ENCODE data around the gene RNF41.

DNA sequence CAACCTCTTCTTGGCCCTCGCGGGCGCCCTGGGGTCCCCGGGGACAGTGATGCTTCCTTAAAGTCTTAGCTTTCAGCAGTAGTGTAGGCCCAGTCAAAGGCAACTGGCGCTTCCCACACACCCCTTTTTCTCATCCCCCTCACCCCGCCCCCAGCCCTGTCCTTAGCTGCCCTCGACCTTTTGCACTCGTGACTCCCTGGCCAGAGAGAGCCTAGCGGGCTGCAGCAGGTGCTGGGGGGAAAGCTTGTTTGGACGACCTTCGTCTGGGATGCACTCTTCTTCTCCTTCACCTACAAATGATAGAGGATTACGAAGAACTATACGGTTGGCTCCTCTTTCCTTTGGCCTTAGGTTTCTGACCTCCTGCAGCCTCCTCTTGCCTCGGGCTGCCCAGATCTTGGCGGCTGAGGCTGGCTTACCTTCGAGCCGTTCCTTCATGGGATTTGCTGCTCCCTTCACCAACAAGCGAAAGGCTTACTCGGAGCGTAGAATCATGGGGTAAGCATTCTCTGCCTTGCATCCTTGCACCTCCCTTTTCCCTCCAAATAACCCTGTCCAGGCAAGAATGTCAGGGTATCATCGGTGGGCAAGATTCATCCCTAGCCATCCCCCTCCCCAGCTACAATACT lies 45.8 kb upstream of the RNF41 start:
- TF ChIP-seq, protein P1, sequence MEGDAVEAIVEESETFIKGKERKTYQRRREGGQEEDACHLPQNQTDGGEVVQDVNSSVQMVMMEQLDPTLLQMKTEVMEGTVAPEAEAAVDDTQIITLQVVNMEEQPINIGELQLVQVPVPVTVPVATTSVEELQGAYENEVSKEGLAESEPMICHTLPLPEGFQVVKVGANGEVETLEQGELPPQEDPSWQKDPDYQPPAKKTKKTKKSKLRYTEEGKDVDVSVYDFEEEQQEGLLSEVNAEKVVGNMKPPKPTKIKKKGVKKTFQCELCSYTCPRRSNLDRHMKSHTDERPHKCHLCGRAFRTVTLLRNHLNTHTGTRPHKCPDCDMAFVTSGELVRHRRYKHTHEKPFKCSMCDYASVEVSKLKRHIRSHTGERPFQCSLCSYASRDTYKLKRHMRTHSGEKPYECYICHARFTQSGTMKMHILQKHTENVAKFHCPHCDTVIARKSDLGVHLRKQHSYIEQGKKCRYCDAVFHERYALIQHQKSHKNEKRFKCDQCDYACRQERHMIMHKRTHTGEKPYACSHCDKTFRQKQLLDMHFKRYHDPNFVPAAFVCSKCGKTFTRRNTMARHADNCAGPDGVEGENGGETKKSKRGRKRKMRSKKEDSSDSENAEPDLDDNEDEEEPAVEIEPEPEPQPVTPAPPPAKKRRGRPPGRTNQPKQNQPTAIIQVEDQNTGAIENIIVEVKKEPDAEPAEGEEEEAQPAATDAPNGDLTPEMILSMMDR (IDR thresholded peaks at IDR 0.05): no peak
- no peak for TF ChIP-seq POLR2A (IDR thresholded peaks at IDR 0.05)

Measured in right lobe of liver (tissue), 4 donors.